HG03097 (cell line): ENCODE results near the gene RAPGEF6.
"Not testable (repeated sequence)": the region's sequence is repeated elsewhere in the genome, so short reads cannot be mapped to it uniquely, and the experiment has no call there.

Experiments used
- ATAC-seq: cut with Tn5 transposase; IDR thresholded peaks from one replicate; pipeline ENCODE4 v1.9.1; 2021; ENCODE audit not compliant: unreplicated experiment, low FRiP score

The RAPGEF6 gene

GRCh38 chr5:131515348-131515747 is 119.7 kb downstream of the RAPGEF6 start:
- ATAC-seq = no peak

GRCh38 chr5:131514316-131515283 is 120.4 kb downstream of the RAPGEF6 start:
- no peak for ATAC-seq

GRCh38 chr5:131513780-131514179 is 121.2 kb downstream of the RAPGEF6 start:
- no peak for ATAC-seq

- no peak for ATAC-seq
Observed at GRCh38 chr5:131511934-131512333, 123.1 kb downstream of the RAPGEF6 start.

- no peak for ATAC-seq
Observed at GRCh38 chr5:131509801-131510200, 125.2 kb downstream of the RAPGEF6 start.

- ATAC-seq = no peak
Observed at GRCh38 chr5:131505237-131505908, 129.7 kb downstream of the RAPGEF6 start.

- peak; percentile 75 for ATAC-seq
Observed at GRCh38 chr5:131496400-131496713, 138.7 kb downstream of the RAPGEF6 start.

- no peak for ATAC-seq
Observed at GRCh38 chr5:131495536-131496399, 139.3 kb downstream of the RAPGEF6 start.

GRCh38 chr5:131491749-131492148 is 143.3 kb downstream of the RAPGEF6 start:
- ATAC-seq = no peak

GRCh38 chr5:131488463-131488862 is 146.6 kb downstream of the RAPGEF6 start:
- ATAC-seq = peak; percentile 74

- not testable (repeated sequence) for ATAC-seq
Observed at GRCh38 chr5:131487371-131487770, 147.7 kb downstream of the RAPGEF6 start.

- no peak for ATAC-seq
Observed at GRCh38 chr5:131482617-131483016, 152.4 kb downstream of the RAPGEF6 start.

- ATAC-seq = no peak
Observed at GRCh38 chr5:131481569-131481968, 153.5 kb downstream of the RAPGEF6 start.

GRCh38 chr5:131475541-131475941 is 159.5 kb downstream of the RAPGEF6 start:
- ATAC-seq = no peak

- ATAC-seq = no peak
Observed at GRCh38 chr5:131473731-131474130, 161.3 kb downstream of the RAPGEF6 start.

- no peak for ATAC-seq
Observed at GRCh38 chr5:131466171-131466766, 168.8 kb downstream of the RAPGEF6 start.

- ATAC-seq = no peak
Observed at GRCh38 chr5:131463656-131464055, 171.4 kb downstream of the RAPGEF6 start.

- no peak for ATAC-seq
Observed at GRCh38 chr5:131462454-131462853, 172.6 kb downstream of the RAPGEF6 start.

- no peak for ATAC-seq
Observed at GRCh38 chr5:131461742-131462141, 173.3 kb downstream of the RAPGEF6 start.

GRCh38 chr5:131460867-131461572 is 174.0 kb downstream of the RAPGEF6 start:
- no peak for ATAC-seq
